ENCODE measurements around the gene RPS10.
"Not testable (repeated sequence)": the region's sequence is repeated elsewhere in the genome, so short reads cannot be mapped to it uniquely, and the experiment has no call there.

Gene RPS10

GRCh38 chr6:34414999-34415858, 10.6 kb downstream of the RPS10 start:
- Histone ChIP-seq H3K36me3 (peaks cover 57% of the 10 kb centered on the region), H3K27me3 (no peaks in the 10 kb centered on the region)

GRCh38 chr6:34412643-34413214, 13.1 kb downstream of the RPS10 start:
- Histone ChIP-seq H3K36me3 (peaks cover 32% of the 10 kb centered on the region), H3K4me3 (ENCODE audit: low read depth, low read length) (no peak overlapping the region), H3K27me3 (no peaks in the 10 kb centered on the region), H3K4me1 (no peaks in the 10 kb centered on the region), H3K9me3 (no peaks in the 10 kb centered on the region)
- no peak for DNase-seq
- TF ChIP-seq CTCF (IDR thresholded peaks at IDR 0.05; ENCODE audit: low read depth, low read length): no peak

More at GRCh38 chr6:34414999-34415858, 10.6 kb downstream of the RPS10 start:
- peak; percentile 72 for TF ChIP-seq CTCF (IDR thresholded peaks at IDR 0.05; ENCODE audit: low read depth, low read length)
- DNase-seq: peak; percentile 51
- Histone ChIP-seq H3K9me3 (no peaks in the 10 kb centered on the region), H3K4me1 (no peaks in the 10 kb centered on the region), H3K4me3 (ENCODE audit: low read depth, low read length) (no peak overlapping the region)

GRCh38 chr6:34412016-34412415, 13.9 kb downstream of the RPS10 start:
- TF ChIP-seq CTCF (IDR thresholded peaks at IDR 0.05; ENCODE audit: low read depth, low read length): no peak
- no peak for DNase-seq
- H3K36me3 ChIP-seq: peaks cover 24% of the 10 kb centered on the region
- no peaks in the 10 kb centered on the region for H3K9me3 ChIP-seq
- no peaks in the 10 kb centered on the region for H3K27me3 ChIP-seq
- no peak overlapping the region for H3K4me3 ChIP-seq (ENCODE audit: low read depth, low read length)
- no peaks in the 10 kb centered on the region for H3K4me1 ChIP-seq

GRCh38 chr6:34407915-34408314, 18.0 kb downstream of the RPS10 start:
- H3K4me3 ChIP-seq (ENCODE audit: low read depth, low read length); H3K27me3 ChIP-seq; H3K4me1 ChIP-seq; H3K36me3 ChIP-seq; DNase-seq; H3K9me3 ChIP-seq: not testable (repeated sequence)

- no peak for TF ChIP-seq CTCF (IDR thresholded peaks at IDR 0.05; ENCODE audit: low read depth, low read length)
- 0 out of 2 replicates have a peak, but pooled peaks cover 3% of the 10 kb centered on the region for H3K4me1 ChIP-seq
- H3K36me3 ChIP-seq: peaks cover 4% of the 10 kb centered on the region; the same call in 1 of the 2 replicates
- DNase-seq: no peak
- no peak overlapping the region for H3K4me3 ChIP-seq (ENCODE audit: low read depth, low read length)
- no peaks in the 10 kb centered on the region for H3K27me3 ChIP-seq
- H3K9me3 ChIP-seq: no peaks in the 10 kb centered on the region
Observed at GRCh38 chr6:34396518-34396917, 29.4 kb downstream of the RPS10 start.

- Histone ChIP-seq H3K36me3 (peaks cover 4% of the 10 kb centered on the region; the same call in 1 of the 2 replicates), H3K4me3 (ENCODE audit: low read depth, low read length) (no peak overlapping the region), H3K4me1 (0 out of 2 replicates have a peak, but pooled peaks cover 3% of the 10 kb centered on the region), H3K9me3 (no peaks in the 10 kb centered on the region), H3K27me3 (no peaks in the 10 kb centered on the region)
- TF ChIP-seq CTCF (IDR thresholded peaks at IDR 0.05; ENCODE audit: low read depth, low read length): no peak
- DNase-seq: no peak
Observed at GRCh38 chr6:34393966-34394305, 31.9 kb downstream of the RPS10 start.
